ENCODE measurements around the gene COQ8B. TPM values are rescaled to one million over a fixed set of nuclear protein-coding genes. Genes with fewer than 3 reads are reported as not detected.

COQ8B gene
- total RNA-seq, 2 donors from 2014 or later: 29.8 to 31.3 TPM

DNA sequence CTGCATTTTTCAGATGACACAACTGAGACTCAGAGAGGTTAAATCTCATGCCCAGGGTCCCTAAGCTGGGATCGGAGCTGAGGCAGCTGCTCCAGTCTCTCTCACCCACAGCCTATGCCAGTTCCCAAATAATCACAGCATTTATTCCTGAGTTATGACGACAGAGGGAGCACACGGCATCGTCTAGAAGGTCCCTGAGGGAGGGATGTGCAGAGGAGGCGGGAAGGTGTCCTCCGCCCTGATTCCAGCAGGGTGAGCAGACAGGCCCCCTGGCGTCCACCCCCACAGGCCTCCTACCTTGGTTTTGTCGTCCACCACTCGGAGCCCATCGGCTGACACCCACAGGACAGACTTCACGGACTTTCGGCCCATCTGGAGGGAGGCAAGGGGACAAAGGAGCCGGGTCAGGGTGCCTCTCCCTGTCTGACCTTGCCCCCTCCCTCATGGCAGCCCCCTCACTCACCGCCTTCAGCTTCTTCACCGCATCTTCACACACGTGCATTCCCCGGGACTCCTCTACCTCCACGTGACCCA is 34.2 kb downstream of the COQ8B start:
- 88 to 95% methylated on average over 12 to 15 of the region's 18 CpGs for WGBS, 2 donors
- no peaks in the 10 kb centered on the region for H3K27me3 ChIP-seq
- no peak overlapping the region for H3K4me3 ChIP-seq
- no peaks in the 10 kb centered on the region for H3K9me3 ChIP-seq
- ATAC-seq: no peak
- intact Hi-C loops (cut with DNase I): no loop called here
- TF ChIP-seq, protein P1, sequence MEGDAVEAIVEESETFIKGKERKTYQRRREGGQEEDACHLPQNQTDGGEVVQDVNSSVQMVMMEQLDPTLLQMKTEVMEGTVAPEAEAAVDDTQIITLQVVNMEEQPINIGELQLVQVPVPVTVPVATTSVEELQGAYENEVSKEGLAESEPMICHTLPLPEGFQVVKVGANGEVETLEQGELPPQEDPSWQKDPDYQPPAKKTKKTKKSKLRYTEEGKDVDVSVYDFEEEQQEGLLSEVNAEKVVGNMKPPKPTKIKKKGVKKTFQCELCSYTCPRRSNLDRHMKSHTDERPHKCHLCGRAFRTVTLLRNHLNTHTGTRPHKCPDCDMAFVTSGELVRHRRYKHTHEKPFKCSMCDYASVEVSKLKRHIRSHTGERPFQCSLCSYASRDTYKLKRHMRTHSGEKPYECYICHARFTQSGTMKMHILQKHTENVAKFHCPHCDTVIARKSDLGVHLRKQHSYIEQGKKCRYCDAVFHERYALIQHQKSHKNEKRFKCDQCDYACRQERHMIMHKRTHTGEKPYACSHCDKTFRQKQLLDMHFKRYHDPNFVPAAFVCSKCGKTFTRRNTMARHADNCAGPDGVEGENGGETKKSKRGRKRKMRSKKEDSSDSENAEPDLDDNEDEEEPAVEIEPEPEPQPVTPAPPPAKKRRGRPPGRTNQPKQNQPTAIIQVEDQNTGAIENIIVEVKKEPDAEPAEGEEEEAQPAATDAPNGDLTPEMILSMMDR (IDR thresholded peaks at IDR 0.05): no peak
- no peak for TF ChIP-seq POLR2A (IDR thresholded peaks at IDR 0.05)
- no peaks in the 10 kb centered on the region for H3K4me1 ChIP-seq
- H3K36me3 ChIP-seq (replicated peaks in 1 of 2; ENCODE audit: insufficient read depth in 1 of 2, low read depth in 2 of 2): no peaks in the 10 kb centered on the region
- H3K27ac ChIP-seq: no peak overlapping the region
- no peak for DNase-seq

DNA sequence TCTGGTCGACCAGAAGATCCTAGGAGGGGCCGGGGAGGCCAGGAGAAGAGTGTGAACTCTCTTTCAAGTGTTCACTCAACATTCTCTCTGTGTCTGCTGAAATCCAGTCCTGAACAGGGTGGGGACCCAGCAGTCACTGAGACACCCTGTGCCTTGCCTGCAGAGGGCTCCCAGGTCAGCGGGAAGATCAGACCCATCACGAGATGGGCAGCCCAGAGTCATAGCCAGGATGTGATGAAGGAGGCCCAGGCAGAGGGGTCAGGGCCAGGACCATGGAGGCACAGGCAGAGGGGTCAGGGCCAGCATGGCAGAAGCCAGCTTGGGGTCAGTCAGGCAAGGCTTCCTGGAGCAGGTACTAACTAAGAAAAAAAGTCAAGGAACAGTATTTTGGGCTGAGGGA is 35.6 kb downstream of the COQ8B start:
- no peaks in the 10 kb centered on the region for H3K4me1 ChIP-seq
- no peaks in the 10 kb centered on the region for H3K36me3 ChIP-seq (replicated peaks in 1 of 2; ENCODE audit: insufficient read depth in 1 of 2, low read depth in 2 of 2)
- ATAC-seq: no peak
- no peaks in the 10 kb centered on the region for H3K27me3 ChIP-seq
- intact Hi-C loops (cut with DNase I): no loop called here
- no peaks in the 10 kb centered on the region for H3K9me3 ChIP-seq
- TF ChIP-seq, protein P1 (IDR thresholded peaks at IDR 0.05): no peak
- TF ChIP-seq POLR2A (IDR thresholded peaks at IDR 0.05): no peak
- 87 to 95% methylated on average over 2 to 4 of the region's 4 CpGs for WGBS, 2 donors
- no peak for DNase-seq
- H3K27ac ChIP-seq: no peak overlapping the region
- no peak overlapping the region for H3K4me3 ChIP-seq

DNA sequence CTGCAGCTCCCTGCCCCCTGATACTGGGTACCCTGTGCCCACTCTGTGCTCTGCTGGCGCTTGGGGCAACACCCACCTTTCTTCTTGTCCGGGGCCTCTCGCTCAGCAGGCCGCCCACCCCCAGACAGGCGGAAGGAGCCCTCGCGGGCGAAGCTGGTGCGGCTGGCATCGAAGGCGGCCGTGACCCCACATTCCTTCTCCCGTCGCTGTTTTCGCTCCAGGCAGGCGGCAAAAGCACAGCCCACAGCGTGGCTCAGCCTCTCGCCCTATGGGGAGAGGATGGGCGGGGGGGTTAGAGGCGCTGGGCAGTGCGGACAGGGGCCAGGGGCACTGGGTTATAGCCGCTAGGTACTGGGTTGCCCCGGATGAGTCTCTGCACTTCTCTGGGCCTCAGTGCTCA is 39.5 kb downstream of the COQ8B start:
- no peak for DNase-seq
- no peak overlapping the region for H3K4me3 ChIP-seq
- ATAC-seq: no peak
- no peak for TF ChIP-seq POLR2A (IDR thresholded peaks at IDR 0.05)
- TF ChIP-seq, protein P1 (IDR thresholded peaks at IDR 0.05): no peak
- intact Hi-C loops (cut with DNase I): no loop called here
- no peaks in the 10 kb centered on the region for H3K9me3 ChIP-seq
- no peaks in the 10 kb centered on the region for H3K4me1 ChIP-seq
- WGBS, 2 donors: 91 to 100% methylated on average over 1 to 21 of the region's 23 CpGs
- H3K27ac ChIP-seq: no peak overlapping the region
- no peaks in the 10 kb centered on the region for H3K27me3 ChIP-seq
- peaks cover 0 to under 1% of the 10 kb centered on the region in 2 donors for H3K36me3 ChIP-seq (replicated peaks in 1 of 2; ENCODE audit: insufficient read depth in 1 of 2, low read depth in 2 of 2)

DNA sequence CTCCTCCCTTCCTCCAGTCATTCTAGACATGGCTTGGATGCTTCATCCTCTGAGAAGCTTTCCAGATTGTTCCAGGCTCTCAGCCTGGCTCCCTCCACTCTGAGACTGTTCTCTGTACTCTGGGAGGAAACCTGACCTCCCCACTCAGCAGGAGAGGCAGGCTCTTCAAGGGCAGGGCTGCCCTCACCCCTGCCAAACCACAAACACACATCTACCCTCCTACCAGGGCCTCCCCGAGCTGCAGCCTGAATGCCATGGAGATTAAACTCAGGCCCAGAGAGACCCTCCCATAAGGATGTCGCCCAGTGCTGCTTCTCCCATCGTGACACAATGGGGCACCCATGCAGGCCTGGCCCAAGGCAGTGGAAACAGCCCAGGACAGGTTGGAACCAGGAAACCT is 42.4 kb downstream of the COQ8B start:
- Histone ChIP-seq H3K4me3 (no peak overlapping the region), H3K36me3 (replicated peaks in 1 of 2; ENCODE audit: insufficient read depth in 1 of 2, low read depth in 2 of 2) (peaks cover 0 to 5% of the 10 kb centered on the region in 2 donors), H3K27ac (no peak overlapping the region), H3K9me3 (no peaks in the 10 kb centered on the region), H3K27me3 (no peaks in the 10 kb centered on the region), H3K4me1 (no peaks in the 10 kb centered on the region)
- ATAC-seq: no peak
- DNase-seq: no peak
- TF ChIP-seq POLR2A (IDR thresholded peaks at IDR 0.05): no peak
- TF ChIP-seq, protein P1 (IDR thresholded peaks at IDR 0.05): no peak
- intact Hi-C loops (cut with DNase I): no loop called here
- WGBS, 2 donors: 72 to 100% methylated on average over 2 to 3 of the region's 3 CpGs

DNA sequence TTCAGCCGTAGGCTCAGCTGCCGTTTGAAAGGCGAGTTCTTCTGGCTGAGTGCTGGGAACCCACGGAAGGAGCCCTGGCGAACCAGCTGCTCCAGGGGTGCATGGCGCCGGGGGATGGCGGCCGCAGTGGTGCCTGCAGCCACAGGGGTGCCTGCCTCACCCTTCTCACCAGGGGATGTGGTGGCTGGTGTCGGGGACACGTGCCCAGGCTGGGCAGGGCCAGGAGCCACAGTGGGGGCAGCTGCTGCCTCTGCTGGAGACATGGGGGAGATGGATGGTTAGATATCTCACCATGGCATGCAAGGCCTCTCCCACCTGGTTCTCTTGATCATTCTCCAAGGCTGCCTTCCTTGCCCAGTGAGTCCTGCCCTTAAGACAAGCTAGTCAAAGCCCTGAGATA is 43.3 kb downstream of the COQ8B start:
- 96% methylated on average over 6 to 11 of the region's 11 CpGs for WGBS, 2 donors
- no peaks in the 10 kb centered on the region for H3K4me1 ChIP-seq
- no peak for DNase-seq
- no peak for TF ChIP-seq POLR2A (IDR thresholded peaks at IDR 0.05)
- intact Hi-C loops (cut with DNase I): no loop called here
- H3K27ac ChIP-seq: no peak overlapping the region
- no peaks in the 10 kb centered on the region for H3K27me3 ChIP-seq
- no peak for ATAC-seq
- H3K36me3 ChIP-seq (replicated peaks in 1 of 2; ENCODE audit: insufficient read depth in 1 of 2, low read depth in 2 of 2): peaks cover 0 to 7% of the 10 kb centered on the region in 2 donors
- H3K4me3 ChIP-seq: no peak overlapping the region
- no peaks in the 10 kb centered on the region for H3K9me3 ChIP-seq
